Measurements from ENCODE around the gene PCDHGC4. TPM values are rescaled to one million over a fixed set of nuclear protein-coding genes. Genes with fewer than 3 reads are reported as not detected.

Gene PCDHGC4
- total RNA-seq, 1 donor from 2014 or later, result 5.0 TPM

DNA sequence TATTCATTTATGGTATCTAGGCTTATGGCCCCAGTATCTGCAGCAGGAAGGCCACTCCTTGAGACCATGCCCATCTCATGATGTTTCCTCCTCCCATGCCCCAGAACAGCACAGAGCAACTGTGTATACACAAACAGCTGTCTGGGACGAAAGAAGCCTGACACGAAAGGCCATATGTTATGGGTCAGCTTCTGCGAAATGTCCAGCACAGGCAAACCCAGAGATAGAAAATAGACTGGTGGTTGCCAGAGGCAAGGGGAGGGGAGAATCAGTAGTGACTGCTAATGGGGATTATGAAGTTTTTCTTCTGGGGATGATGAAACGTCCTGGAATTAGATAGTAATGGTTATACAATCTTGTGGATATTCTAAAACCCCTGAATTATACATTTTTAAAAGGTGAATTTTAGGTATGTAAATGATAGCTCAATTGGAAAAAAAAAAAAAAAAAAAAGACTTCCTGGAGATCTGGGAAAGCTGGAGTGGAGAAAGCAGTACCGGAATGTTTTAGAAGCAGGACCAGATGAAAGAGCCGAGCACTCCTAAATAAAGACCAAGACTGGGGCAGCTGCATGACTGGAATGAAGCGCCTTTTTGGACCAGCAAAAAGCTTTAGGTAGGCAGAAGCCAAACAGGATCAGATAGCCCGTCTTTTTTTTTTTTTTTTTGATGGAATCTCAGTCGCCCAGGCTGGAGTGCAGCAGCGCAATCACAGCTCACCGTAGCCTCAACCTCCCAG is 33.2 kb downstream of the PCDHGC4 start:
- Histone ChIP-seq H4K20me1 (ENCODE audit: low read depth) (no peaks in the 10 kb centered on the region), H3K27ac (no peak overlapping the region), H3K9me3 (ENCODE audit: low read depth) (no peaks in the 10 kb centered on the region), H2AFZ (replicated peaks) (no peak overlapping the region), H3K27me3 (no peaks in the 10 kb centered on the region), H3K4me1 (peaks cover 41% of the 10 kb centered on the region), H3K9ac (no peak overlapping the region), H3K4me3 (no peak overlapping the region), H3F3A (ENCODE audit: low read depth) (peaks cover 48% of the 10 kb centered on the region), H3K36me3 (peaks cover under 1% of the 10 kb centered on the region), H3K79me2 (ENCODE audit: low read depth) (no peaks in the 10 kb centered on the region), H3K4me2 (no peak overlapping the region)
- H3K4me3 Mint-ChIP-seq, result no peak overlapping the region
- peaks cover 6% of the 10 kb centered on the region for H3K27me3 Mint-ChIP-seq (ENCODE audit: insufficient read depth, low read depth)
- peaks cover 52% of the 10 kb centered on the region for H3K36me3 Mint-ChIP-seq
- peaks cover 81% of the 10 kb centered on the region for H3K4me1 Mint-ChIP-seq
- H3K9me3 Mint-ChIP-seq, result no peaks in the 10 kb centered on the region
- no peak for DNase-seq (ENCODE audit: low spot score)
- H3K27ac Mint-ChIP-seq, result peak overlapping the region; percentile 12
- no peak for TF ChIP-seq EZH2 (IDR thresholded peaks at IDR 0.05)
- no peak for TF ChIP-seq CTCF (IDR thresholded peaks at IDR 0.05)
- TF ChIP-seq EZH2phosphoT487 (IDR thresholded peaks at IDR 0.05), result no peak

DNA sequence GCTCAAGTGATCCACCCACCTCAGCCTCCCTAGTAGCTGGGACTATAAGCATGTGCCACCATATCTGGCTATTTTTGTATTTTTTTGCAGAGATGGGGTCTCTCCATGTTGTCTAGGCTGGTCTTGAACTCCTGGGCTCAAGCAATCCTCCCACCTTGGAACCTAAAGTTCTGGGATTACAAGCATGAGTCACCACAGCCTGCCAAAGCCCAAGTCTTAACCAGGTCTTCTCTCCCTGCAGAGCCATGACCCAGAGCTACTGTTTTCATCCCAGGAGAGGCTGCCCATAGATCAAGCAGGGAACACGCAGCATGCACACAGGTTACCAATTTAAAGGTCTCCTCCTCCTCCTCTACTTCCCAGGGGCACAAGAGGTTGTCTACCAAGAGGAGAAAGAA is 33.8 kb downstream of the PCDHGC4 start:
- peaks cover 44% of the 10 kb centered on the region for H3F3A ChIP-seq (ENCODE audit: low read depth)
- H4K20me1 ChIP-seq (ENCODE audit: low read depth), result no peaks in the 10 kb centered on the region
- no peaks in the 10 kb centered on the region for H3K79me2 ChIP-seq (ENCODE audit: low read depth)
- Mint-ChIP-seq H3K36me3 (peaks cover 56% of the 10 kb centered on the region), H3K4me1 (peaks cover 82% of the 10 kb centered on the region), H3K4me3 (no peak overlapping the region), H3K27ac (no peak overlapping the region), H3K9me3 (no peaks in the 10 kb centered on the region), H3K27me3 (ENCODE audit: insufficient read depth, low read depth) (peaks cover 3% of the 10 kb centered on the region)
- H3K4me3 ChIP-seq, result no peak overlapping the region
- no peak for TF ChIP-seq EZH2phosphoT487 (IDR thresholded peaks at IDR 0.05)
- no peak for TF ChIP-seq CTCF (IDR thresholded peaks at IDR 0.05)
- no peak for TF ChIP-seq EZH2 (IDR thresholded peaks at IDR 0.05)
- no peaks in the 10 kb centered on the region for H3K9me3 ChIP-seq (ENCODE audit: low read depth)
- no peak for DNase-seq (ENCODE audit: low spot score)
- no peak overlapping the region for H3K27ac ChIP-seq
- H3K4me1 ChIP-seq, result peaks cover 41% of the 10 kb centered on the region
- no peak overlapping the region for H3K4me2 ChIP-seq
- no peak overlapping the region for H3K9ac ChIP-seq
- no peak overlapping the region for H2AFZ ChIP-seq (replicated peaks)
- H3K36me3 ChIP-seq, result peaks cover 3% of the 10 kb centered on the region
- H3K27me3 ChIP-seq, result no peaks in the 10 kb centered on the region

DNA sequence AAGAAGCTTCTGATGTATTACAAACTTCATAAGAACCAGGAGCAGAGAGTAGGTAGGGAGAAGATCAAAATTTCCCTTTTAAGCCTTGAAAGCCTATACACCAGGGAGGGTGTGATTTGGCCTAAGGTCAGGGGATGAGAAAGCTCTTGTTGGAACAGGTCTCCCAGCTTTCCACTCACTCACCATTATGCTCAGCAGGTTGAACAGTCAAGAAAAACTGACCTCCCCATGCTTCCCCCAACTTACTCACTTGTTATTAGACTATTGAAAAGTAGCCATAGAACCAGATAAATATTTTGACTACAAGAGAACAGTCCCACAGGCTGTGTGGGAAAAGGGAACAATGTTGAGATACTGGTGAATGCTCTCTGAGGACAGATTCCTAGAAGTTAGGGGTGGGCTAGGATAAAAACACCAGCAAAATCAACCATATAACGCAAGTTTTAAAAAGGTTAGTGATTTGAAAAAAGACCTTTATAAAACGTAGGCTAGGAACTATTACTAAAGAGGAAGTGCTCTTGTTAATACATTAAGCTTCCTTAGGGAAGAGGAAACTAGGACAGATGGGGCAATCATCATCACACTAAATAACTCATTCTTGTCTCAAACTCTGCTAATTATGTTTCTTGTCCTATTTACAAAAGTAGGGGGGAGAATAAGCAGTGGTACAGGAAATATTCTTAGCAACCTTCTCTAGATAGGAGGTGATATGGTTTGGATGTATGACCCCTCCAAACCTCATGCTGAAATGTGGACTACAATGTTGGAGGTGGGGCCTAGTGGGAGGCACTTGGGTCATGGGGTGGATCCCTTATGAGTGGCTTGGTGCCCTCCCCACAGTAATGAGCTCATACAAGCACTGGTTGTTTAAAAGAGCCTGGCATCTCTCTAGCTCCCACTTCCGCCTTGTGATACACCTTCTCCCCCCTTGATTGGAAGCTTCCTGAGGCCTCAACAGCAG is 35.1 kb downstream of the PCDHGC4 start:
- H3K4me1 ChIP-seq, result peaks cover 39% of the 10 kb centered on the region
- peaks cover 3% of the 10 kb centered on the region for H3K36me3 ChIP-seq
- no peak overlapping the region for H3K9ac ChIP-seq
- H3K9me3 ChIP-seq (ENCODE audit: low read depth), result no peaks in the 10 kb centered on the region
- H3K4me1 Mint-ChIP-seq, result peaks cover 81% of the 10 kb centered on the region
- no peaks in the 10 kb centered on the region for H3K27me3 Mint-ChIP-seq (ENCODE audit: insufficient read depth, low read depth)
- H3K27ac ChIP-seq, result no peak overlapping the region
- H3K4me2 ChIP-seq, result no peak overlapping the region
- TF ChIP-seq CTCF (IDR thresholded peaks at IDR 0.05), result no peak
- no peak for TF ChIP-seq EZH2phosphoT487 (IDR thresholded peaks at IDR 0.05)
- TF ChIP-seq EZH2 (IDR thresholded peaks at IDR 0.05), result no peak
- peaks cover 36% of the 10 kb centered on the region for H3F3A ChIP-seq (ENCODE audit: low read depth)
- no peaks in the 10 kb centered on the region for H3K79me2 ChIP-seq (ENCODE audit: low read depth)
- no peak overlapping the region for H3K4me3 Mint-ChIP-seq
- H3K27me3 ChIP-seq, result no peaks in the 10 kb centered on the region
- H3K36me3 Mint-ChIP-seq, result peaks cover 62% of the 10 kb centered on the region
- no peaks in the 10 kb centered on the region for H4K20me1 ChIP-seq (ENCODE audit: low read depth)
- H3K4me3 ChIP-seq, result no peak overlapping the region
- DNase-seq (ENCODE audit: low spot score), result no peak
- no peak overlapping the region for H3K27ac Mint-ChIP-seq
- peaks cover 4% of the 10 kb centered on the region for H3K9me3 Mint-ChIP-seq
- no peak overlapping the region for H2AFZ ChIP-seq (replicated peaks)
